ENCODE measurements around the gene LYPD5.
"Not testable (repeated sequence)": the region's sequence is repeated elsewhere in the genome, so short reads cannot be mapped to it uniquely, and the experiment has no call there.

The LYPD5 gene

GRCh38 chr19:43765109-43765876 is 37.0 kb downstream of the LYPD5 start:
- H2BK15ac ChIP-seq (replicated peaks; ENCODE audit: low read depth): no peak overlapping the region
- no peak overlapping the region for H3K4me3 ChIP-seq (ENCODE audit: low read length)
- no peak overlapping the region for H3K4me2 ChIP-seq (ENCODE audit: low read length)
- no peak overlapping the region for H3K23ac ChIP-seq (ENCODE audit: low read length)
- no peak overlapping the region for H2AK5ac ChIP-seq (ENCODE audit: low read length)
- H4K8ac ChIP-seq (ENCODE audit: low read depth, low read length): no peak overlapping the region
- no CpG with 5 or more reads among the region's 16 CpGs for WGBS (ENCODE audit: extremely low coverage, insufficient coverage, low lambda C conversion rate)
- H3K27ac ChIP-seq (ENCODE audit: low read depth, low read length): no peak overlapping the region
- DNase-seq: peak; percentile 89
- H2BK5ac ChIP-seq (ENCODE audit: low read length): no peak overlapping the region
- H3K18ac ChIP-seq (ENCODE audit: low read length): no peak overlapping the region
- H2BK120ac ChIP-seq (ENCODE audit: low read depth, low read length): no peak overlapping the region
- H3K79me2 ChIP-seq (ENCODE audit: control insufficient read depth, insufficient read depth, low read length): no peaks in the 10 kb centered on the region
- H3K4ac ChIP-seq (ENCODE audit: low read depth, low read length): no peak overlapping the region
- H3K9ac ChIP-seq (ENCODE audit: low read length): no peak overlapping the region
- no peaks in the 10 kb centered on the region for H3K4me1 ChIP-seq (ENCODE audit: control insufficient read depth, low read depth, low read length)
- no peaks in the 10 kb centered on the region for H3K36me3 ChIP-seq (ENCODE audit: control insufficient read depth, insufficient read depth, low read length)
- no peaks in the 10 kb centered on the region for H3K79me1 ChIP-seq (ENCODE audit: low read length)
- no peaks in the 10 kb centered on the region for H3K27me3 ChIP-seq (ENCODE audit: insufficient read depth, low read length, poor library complexity)
- no peak overlapping the region for H3K56ac ChIP-seq (ENCODE audit: low read length)
- H4K5ac ChIP-seq (ENCODE audit: low read length): no peak overlapping the region

- not testable (repeated sequence) for H2BK5ac ChIP-seq (ENCODE audit: low read length); H3K36me3 ChIP-seq (ENCODE audit: control insufficient read depth, insufficient read depth, low read length); H3K4ac ChIP-seq (ENCODE audit: low read depth, low read length); H3K4me1 ChIP-seq (ENCODE audit: control insufficient read depth, low read depth, low read length); H3K27ac ChIP-seq (ENCODE audit: low read depth, low read length); H3K79me2 ChIP-seq (ENCODE audit: control insufficient read depth, insufficient read depth, low read length); H3K9ac ChIP-seq (ENCODE audit: low read length); H2BK120ac ChIP-seq (ENCODE audit: low read depth, low read length); DNase-seq; H3K18ac ChIP-seq (ENCODE audit: low read length); H3K27me3 ChIP-seq (ENCODE audit: insufficient read depth, low read length, poor library complexity); H3K4me3 ChIP-seq (ENCODE audit: low read length); H3K4me2 ChIP-seq (ENCODE audit: low read length); H4K8ac ChIP-seq (ENCODE audit: low read depth, low read length); H3K56ac ChIP-seq (ENCODE audit: low read length); H4K5ac ChIP-seq (ENCODE audit: low read length); H3K23ac ChIP-seq (ENCODE audit: low read length); H3K79me1 ChIP-seq (ENCODE audit: low read length); H2BK15ac ChIP-seq (replicated peaks; ENCODE audit: low read depth); H2AK5ac ChIP-seq (ENCODE audit: low read length)
- no CpG with 5 or more reads among the region's 8 CpGs for WGBS (ENCODE audit: extremely low coverage, insufficient coverage, low lambda C conversion rate)
These were observed 37.6 kb downstream of the LYPD5 start for GRCh38 chr19:43764684-43765083.

GRCh38 chr19:43763473-43763939 is 38.7 kb downstream of the LYPD5 start:
- Histone ChIP-seq H2AK5ac (ENCODE audit: low read length) (no peak overlapping the region), H3K27ac (ENCODE audit: low read depth, low read length) (no peak overlapping the region), H3K4me1 (ENCODE audit: control insufficient read depth, low read depth, low read length) (no peaks in the 10 kb centered on the region), H3K4me2 (ENCODE audit: low read length) (no peak overlapping the region), H3K36me3 (ENCODE audit: control insufficient read depth, insufficient read depth, low read length) (no peaks in the 10 kb centered on the region), H3K79me2 (ENCODE audit: control insufficient read depth, insufficient read depth, low read length) (no peaks in the 10 kb centered on the region), H3K4ac (ENCODE audit: low read depth, low read length) (no peak overlapping the region), H3K79me1 (ENCODE audit: low read length) (no peaks in the 10 kb centered on the region), H3K27me3 (ENCODE audit: insufficient read depth, low read length, poor library complexity) (no peaks in the 10 kb centered on the region), H2BK120ac (ENCODE audit: low read depth, low read length) (no peak overlapping the region), H2BK5ac (ENCODE audit: low read length) (no peak overlapping the region), H3K56ac (ENCODE audit: low read length) (no peak overlapping the region), H4K8ac (ENCODE audit: low read depth, low read length) (no peak overlapping the region), H2BK15ac (replicated peaks; ENCODE audit: low read depth) (no peak overlapping the region), H3K4me3 (ENCODE audit: low read length) (no peak overlapping the region), H3K9ac (ENCODE audit: low read length) (no peak overlapping the region), H3K23ac (ENCODE audit: low read length) (no peak overlapping the region), H4K5ac (ENCODE audit: low read length) (no peak overlapping the region), H3K18ac (ENCODE audit: low read length) (no peak overlapping the region)
- DNase-seq: no peak
- WGBS (ENCODE audit: extremely low coverage, insufficient coverage, low lambda C conversion rate): no CpG with 5 or more reads among the region's 3 CpGs

GRCh38 chr19:43762814-43763213 is 39.4 kb downstream of the LYPD5 start:
- no peak overlapping the region for H3K4me2 ChIP-seq (ENCODE audit: low read length)

GRCh38 chr19:43760941-43761340 is 41.3 kb downstream of the LYPD5 start:
- no peaks in the 10 kb centered on the region for H3K79me1 ChIP-seq (ENCODE audit: low read length)
- H3K4me3 ChIP-seq (ENCODE audit: low read length): no peak overlapping the region
- no peak overlapping the region for H3K4me2 ChIP-seq (ENCODE audit: low read length)
- H4K5ac ChIP-seq (ENCODE audit: low read length): no peak overlapping the region
- no peak overlapping the region for H3K23ac ChIP-seq (ENCODE audit: low read length)
- H2AK5ac ChIP-seq (ENCODE audit: low read length): no peak overlapping the region
- no peak overlapping the region for H2BK5ac ChIP-seq (ENCODE audit: low read length)
- no peak for DNase-seq
- H3K56ac ChIP-seq (ENCODE audit: low read length): no peak overlapping the region
- H3K9ac ChIP-seq (ENCODE audit: low read length): no peak overlapping the region
- no peaks in the 10 kb centered on the region for H3K4me1 ChIP-seq (ENCODE audit: control insufficient read depth, low read depth, low read length)
- no peak overlapping the region for H2BK15ac ChIP-seq (replicated peaks; ENCODE audit: low read depth)
- WGBS (ENCODE audit: extremely low coverage, insufficient coverage, low lambda C conversion rate): no CpG with 5 or more reads among the region's 4 CpGs
- H3K36me3 ChIP-seq (ENCODE audit: control insufficient read depth, insufficient read depth, low read length): no peaks in the 10 kb centered on the region
- H3K79me2 ChIP-seq (ENCODE audit: control insufficient read depth, insufficient read depth, low read length): no peaks in the 10 kb centered on the region
- H2BK120ac ChIP-seq (ENCODE audit: low read depth, low read length): no peak overlapping the region
- no peak overlapping the region for H3K18ac ChIP-seq (ENCODE audit: low read length)
- no peak overlapping the region for H3K4ac ChIP-seq (ENCODE audit: low read depth, low read length)
- no peak overlapping the region for H4K8ac ChIP-seq (ENCODE audit: low read depth, low read length)
- H3K27ac ChIP-seq (ENCODE audit: low read depth, low read length): no peak overlapping the region
- H3K27me3 ChIP-seq (ENCODE audit: insufficient read depth, low read length, poor library complexity): no peaks in the 10 kb centered on the region

More at GRCh38 chr19:43762814-43763213, 39.4 kb downstream of the LYPD5 start:
- Histone ChIP-seq H2BK5ac (ENCODE audit: low read length) (no peak overlapping the region), H3K4me3 (ENCODE audit: low read length) (no peak overlapping the region), H3K56ac (ENCODE audit: low read length) (no peak overlapping the region), H3K79me1 (ENCODE audit: low read length) (no peaks in the 10 kb centered on the region), H4K8ac (ENCODE audit: low read depth, low read length) (no peak overlapping the region), H3K27ac (ENCODE audit: low read depth, low read length) (no peak overlapping the region), H3K18ac (ENCODE audit: low read length) (no peak overlapping the region), H3K36me3 (ENCODE audit: control insufficient read depth, insufficient read depth, low read length) (no peaks in the 10 kb centered on the region), H4K5ac (ENCODE audit: low read length) (no peak overlapping the region), H3K4me1 (ENCODE audit: control insufficient read depth, low read depth, low read length) (no peaks in the 10 kb centered on the region), H2BK15ac (replicated peaks; ENCODE audit: low read depth) (no peak overlapping the region), H3K9ac (ENCODE audit: low read length) (no peak overlapping the region), H2AK5ac (ENCODE audit: low read length) (no peak overlapping the region), H2BK120ac (ENCODE audit: low read depth, low read length) (no peak overlapping the region), H3K27me3 (ENCODE audit: insufficient read depth, low read length, poor library complexity) (no peaks in the 10 kb centered on the region), H3K4ac (ENCODE audit: low read depth, low read length) (no peak overlapping the region), H3K23ac (ENCODE audit: low read length) (no peak overlapping the region), H3K79me2 (ENCODE audit: control insufficient read depth, insufficient read depth, low read length) (no peaks in the 10 kb centered on the region)
- no peak for DNase-seq
- WGBS (ENCODE audit: extremely low coverage, insufficient coverage, low lambda C conversion rate): no CpG with 5 or more reads among the region's 3 CpGs

- Histone ChIP-seq H3K56ac (ENCODE audit: low read length) (no peak overlapping the region), H3K18ac (ENCODE audit: low read length) (no peak overlapping the region), H4K5ac (ENCODE audit: low read length) (no peak overlapping the region), H2AK5ac (ENCODE audit: low read length) (no peak overlapping the region), H3K4me3 (ENCODE audit: low read length) (no peak overlapping the region), H2BK5ac (ENCODE audit: low read length) (no peak overlapping the region), H2BK15ac (replicated peaks; ENCODE audit: low read depth) (no peak overlapping the region), H3K4ac (ENCODE audit: low read depth, low read length) (no peak overlapping the region), H3K23ac (ENCODE audit: low read length) (no peak overlapping the region), H3K27ac (ENCODE audit: low read depth, low read length) (no peak overlapping the region), H3K4me1 (ENCODE audit: control insufficient read depth, low read depth, low read length) (no peaks in the 10 kb centered on the region), H4K8ac (ENCODE audit: low read depth, low read length) (no peak overlapping the region), H3K36me3 (ENCODE audit: control insufficient read depth, insufficient read depth, low read length) (no peaks in the 10 kb centered on the region), H3K79me2 (ENCODE audit: control insufficient read depth, insufficient read depth, low read length) (no peaks in the 10 kb centered on the region), H3K4me2 (ENCODE audit: low read length) (no peak overlapping the region), H3K79me1 (ENCODE audit: low read length) (no peaks in the 10 kb centered on the region), H2BK120ac (ENCODE audit: low read depth, low read length) (no peak overlapping the region), H3K9ac (ENCODE audit: low read length) (no peak overlapping the region), H3K27me3 (ENCODE audit: insufficient read depth, low read length, poor library complexity) (no peaks in the 10 kb centered on the region)
- no CpG with 5 or more reads among the region's 5 CpGs for WGBS (ENCODE audit: extremely low coverage, insufficient coverage, low lambda C conversion rate)
- DNase-seq: peak; percentile 37
These were observed 42.7 kb downstream of the LYPD5 start for GRCh38 chr19:43759515-43759914.
